SK-N-SH treated with all-trans-retinoic acid at 6 μM for 48 hours (cell line): ENCODE measurements around the gene LHB.

ENCODE experiments used
- ATAC-seq: fragments of 200-7000 bp; cut with Tn5 transposase; 3 replicates; pipeline ENCODE4 v1.9.1; 2020; ENCODE audit warnings: mild to moderate bottlenecking, moderate library complexity
- BACH2 ChIP-seq: fragments of 250-450 bp; sonication (Bioruptor Pico); IDR thresholded peaks from 2 replicates; pipeline ENCODE4 v1.9.0; 2021; ENCODE audit warnings: mild to moderate bottlenecking, borderline replicate concordance
- CSDC2 ChIP-seq: fragments of 250-450 bp; sonication (Bioruptor Pico); IDR thresholded peaks from 2 replicates; pipeline ENCODE4 v1.5.0; 2020; ENCODE audit warnings: mild to moderate bottlenecking, moderate library complexity
- ESRRG ChIP-seq: fragments of 250-450 bp; sonication (Bioruptor Pico); IDR thresholded peaks from 2 replicates; pipeline ENCODE4 v1.6.1; 2021; ENCODE audit warnings: mild to moderate bottlenecking
- GLIS3 ChIP-seq: fragments of 250-450 bp; sonication (Bioruptor Pico); IDR thresholded peaks from 2 replicates; pipeline ENCODE4 v1.5.0; 2020; ENCODE audit warnings: mild to moderate bottlenecking, moderate library complexity
- ISL1 ChIP-seq: fragments of 250-450 bp; sonication (Bioruptor Pico); IDR thresholded peaks from 2 replicates; pipeline ENCODE4 v2.1.2; 2022; ENCODE audit warnings: mild to moderate bottlenecking, moderate library complexity
- OSR1 ChIP-seq: fragments of 250-450 bp; sonication (Bioruptor Pico); IDR thresholded peaks from 2 replicates; pipeline ENCODE4 v1.8.0; 2022; ENCODE audit warnings: moderate library complexity, mild to moderate bottlenecking, inconsistent platforms
- PATZ1 ChIP-seq: fragments of 250-450 bp; sonication (Bioruptor Pico); IDR thresholded peaks from 2 replicates; pipeline ENCODE4 v1.8.0; 2020; ENCODE audit warnings: mild to moderate bottlenecking, moderate library complexity, borderline replicate concordance
- POU6F1 ChIP-seq: fragments of 250-450 bp; sonication (Bioruptor Pico); IDR thresholded peaks from 2 replicates; pipeline ENCODE4 v1.8.0; 2021; ENCODE audit warnings: low read depth, mild to moderate bottlenecking, moderate library complexity, borderline replicate concordance
- PPARA ChIP-seq: fragments of 250-450 bp; sonication (Bioruptor Pico); IDR thresholded peaks from 2 replicates; pipeline ENCODE4 v1.5.0; 2020; ENCODE audit warnings: mild to moderate bottlenecking, borderline replicate concordance
- RARB ChIP-seq: fragments of 250-450 bp; sonication (Bioruptor Pico); IDR thresholded peaks from 2 replicates; pipeline ENCODE4 v1.8.0; 2021; ENCODE audit warnings: mild to moderate bottlenecking, moderate library complexity
- SNAI2 ChIP-seq: fragments of 250-450 bp; sonication (Bioruptor Pico); IDR thresholded peaks from 2 replicates; pipeline ENCODE4 v1.5.0; 2020; ENCODE audit warnings: mild to moderate bottlenecking, moderate library complexity
- TCF4 ChIP-seq: fragments of 250-450 bp; sonication (Bioruptor Pico); IDR thresholded peaks from 2 replicates; pipeline ENCODE4 v1.8.0; 2021; ENCODE audit warnings: mild to moderate bottlenecking, moderate library complexity, borderline replicate concordance
- TOX ChIP-seq: fragments of 250-450 bp; sonication (Bioruptor Pico); IDR thresholded peaks from 2 replicates; pipeline ENCODE4 v1.8.0; 2021; ENCODE audit warnings: mild to moderate bottlenecking, moderate library complexity, borderline replicate concordance
- ZC3H10 ChIP-seq: fragments of 250-450 bp; sonication (Bioruptor Pico); IDR thresholded peaks from 2 replicates; pipeline ENCODE4 v1.5.1; 2021; ENCODE audit warnings: mild to moderate bottlenecking, moderate library complexity
- ZFP3 ChIP-seq: fragments of 250-450 bp; sonication (Bioruptor Pico); IDR thresholded peaks from 2 replicates; pipeline ENCODE4 v1.5.0; 2020; ENCODE audit warnings: mild to moderate bottlenecking, moderate library complexity
- ZNF565 ChIP-seq: fragments of 450-650 bp; formaldehyde crosslinking; conservative IDR thresholded peaks from 2 replicates; pipeline ENCODE4 v1.5.0; 2020; ENCODE audit warnings: low read depth, mild to moderate bottlenecking, moderate library complexity
- ZNF70 ChIP-seq: fragments of 450-650 bp; formaldehyde crosslinking; IDR thresholded peaks from 2 replicates; pipeline ENCODE4 v1.5.0; 2020; ENCODE audit warnings: mild to moderate bottlenecking, moderate library complexity
- ZNF8 ChIP-seq: fragments of 450-650 bp; formaldehyde crosslinking; IDR thresholded peaks from 2 replicates; pipeline ENCODE4 v1.5.0; 2020; ENCODE audit warnings: mild to moderate bottlenecking, moderate library complexity
- TF ChIP-seq, protein P1 (sequence below): fragments of 250-450 bp; sonication (Bioruptor Pico); IDR thresholded peaks from 2 replicates; pipeline ENCODE4 v1.5.0; 2020; ENCODE audit warnings: mild to moderate bottlenecking, moderate library complexity
- TF ChIP-seq, protein P2 (sequence below): fragments of 250-450 bp; sonication (Bioruptor Pico); IDR thresholded peaks from 2 replicates; pipeline ENCODE4 v1.5.1; 2021; ENCODE audit warnings: mild to moderate bottlenecking, moderate library complexity
- TF ChIP-seq, protein P3 (sequence below): fragments of 250-450 bp; sonication (Bioruptor Pico); IDR thresholded peaks from 2 replicates; pipeline ENCODE4 v1.5.1; 2020; ENCODE audit warnings: low read depth, mild to moderate bottlenecking, moderate library complexity

The LHB gene

GRCh38 chr19:49059053-49059452 lies 42.2 kb upstream of the LHB start (continued):
- TF ChIP-seq, protein P1, sequence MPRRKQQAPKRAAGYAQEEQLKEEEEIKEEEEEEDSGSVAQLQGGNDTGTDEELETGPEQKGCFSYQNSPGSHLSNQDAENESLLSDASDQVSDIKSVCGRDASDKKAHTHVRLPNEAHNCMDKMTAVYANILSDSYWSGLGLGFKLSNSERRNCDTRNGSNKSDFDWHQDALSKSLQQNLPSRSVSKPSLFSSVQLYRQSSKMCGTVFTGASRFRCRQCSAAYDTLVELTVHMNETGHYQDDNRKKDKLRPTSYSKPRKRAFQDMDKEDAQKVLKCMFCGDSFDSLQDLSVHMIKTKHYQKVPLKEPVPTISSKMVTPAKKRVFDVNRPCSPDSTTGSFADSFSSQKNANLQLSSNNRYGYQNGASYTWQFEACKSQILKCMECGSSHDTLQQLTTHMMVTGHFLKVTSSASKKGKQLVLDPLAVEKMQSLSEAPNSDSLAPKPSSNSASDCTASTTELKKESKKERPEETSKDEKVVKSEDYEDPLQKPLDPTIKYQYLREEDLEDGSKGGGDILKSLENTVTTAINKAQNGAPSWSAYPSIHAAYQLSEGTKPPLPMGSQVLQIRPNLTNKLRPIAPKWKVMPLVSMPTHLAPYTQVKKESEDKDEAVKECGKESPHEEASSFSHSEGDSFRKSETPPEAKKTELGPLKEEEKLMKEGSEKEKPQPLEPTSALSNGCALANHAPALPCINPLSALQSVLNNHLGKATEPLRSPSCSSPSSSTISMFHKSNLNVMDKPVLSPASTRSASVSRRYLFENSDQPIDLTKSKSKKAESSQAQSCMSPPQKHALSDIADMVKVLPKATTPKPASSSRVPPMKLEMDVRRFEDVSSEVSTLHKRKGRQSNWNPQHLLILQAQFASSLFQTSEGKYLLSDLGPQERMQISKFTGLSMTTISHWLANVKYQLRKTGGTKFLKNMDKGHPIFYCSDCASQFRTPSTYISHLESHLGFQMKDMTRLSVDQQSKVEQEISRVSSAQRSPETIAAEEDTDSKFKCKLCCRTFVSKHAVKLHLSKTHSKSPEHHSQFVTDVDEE (CRISPR knock-in tag): no peak
- no peak for TF ChIP-seq PATZ1 (CRISPR knock-in tag)
- no peak for TF ChIP-seq TOX (CRISPR knock-in tag)

GRCh38 chr19:49058562-49058961 lies 41.7 kb upstream of the LHB start:
- no peak; the same call in 2 of the 3 replicates for ATAC-seq
- TF ChIP-seq ZNF8 (CRISPR knock-in tag) (no peak), BACH2 (CRISPR knock-in tag) (no peak), POU6F1 (no peak), ISL1 (CRISPR knock-in tag) (no peak), RARB (CRISPR knock-in tag) (no peak), ESRRG (CRISPR knock-in tag) (no peak), SNAI2 (CRISPR knock-in tag) (no peak), GLIS3 (CRISPR knock-in tag) (no peak), PPARA (CRISPR knock-in tag) (no peak), TCF4 (CRISPR knock-in tag) (no peak)
- TF ChIP-seq, protein P2, sequence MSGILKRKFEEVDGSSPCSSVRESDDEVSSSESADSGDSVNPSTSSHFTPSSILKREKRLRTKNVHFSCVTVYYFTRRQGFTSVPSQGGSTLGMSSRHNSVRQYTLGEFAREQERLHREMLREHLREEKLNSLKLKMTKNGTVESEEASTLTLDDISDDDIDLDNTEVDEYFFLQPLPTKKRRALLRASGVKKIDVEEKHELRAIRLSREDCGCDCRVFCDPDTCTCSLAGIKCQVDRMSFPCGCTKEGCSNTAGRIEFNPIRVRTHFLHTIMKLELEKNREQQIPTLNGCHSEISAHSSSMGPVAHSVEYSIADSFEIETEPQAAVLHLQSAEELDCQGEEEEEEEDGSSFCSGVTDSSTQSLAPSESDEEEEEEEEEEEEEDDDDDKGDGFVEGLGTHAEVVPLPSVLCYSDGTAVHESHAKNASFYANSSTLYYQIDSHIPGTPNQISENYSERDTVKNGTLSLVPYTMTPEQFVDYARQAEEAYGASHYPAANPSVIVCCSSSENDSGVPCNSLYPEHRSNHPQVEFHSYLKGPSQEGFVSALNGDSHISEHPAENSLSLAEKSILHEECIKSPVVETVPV (CRISPR knock-in tag): no peak
- TF ChIP-seq, all 23 proteins: peak for 0

DNA sequence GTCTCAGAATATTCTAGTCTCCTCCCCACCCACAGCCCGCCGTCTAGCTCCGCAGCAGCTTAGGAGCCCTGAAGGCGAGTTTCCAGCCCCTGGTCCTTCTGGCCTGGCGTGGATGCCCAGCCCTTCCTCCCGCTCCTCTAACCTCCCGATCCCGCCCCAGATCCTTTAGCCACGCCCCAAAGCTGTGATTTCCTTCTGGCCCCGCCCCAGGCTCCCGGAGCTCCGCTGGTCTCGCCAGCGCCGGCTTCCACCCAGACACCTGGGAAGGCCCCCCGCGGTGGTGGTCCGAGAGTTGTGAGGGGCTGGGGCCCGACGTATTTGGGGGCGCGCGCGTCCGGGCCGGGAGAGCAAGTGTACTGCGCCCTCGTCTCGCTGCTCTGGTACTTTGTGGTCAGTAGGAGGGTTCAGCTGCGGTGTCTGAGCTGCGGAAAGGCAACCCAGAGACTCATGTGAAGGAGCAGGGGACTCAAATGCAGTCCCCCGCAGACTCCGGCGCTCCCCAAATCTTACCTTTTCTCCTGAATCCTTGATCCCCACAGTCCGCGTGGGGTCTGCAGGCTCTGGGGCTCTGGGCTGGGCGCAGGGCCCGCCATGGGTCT lies 40.8 kb upstream of the LHB start, which contains the start of gene CGB7:
CGB7 (minus strand) TSS at position 114 of the 599 bp plus-strand sequence. CDS start 2,374 bp downstream, outside the sequence.
- ATAC-seq: peak; percentile 74
- TF ChIP-seq PPARA (CRISPR knock-in tag) (no peak), RARB (CRISPR knock-in tag) (no peak), SNAI2 (CRISPR knock-in tag) (no peak), ZNF565 (CRISPR knock-in tag) (no peak), TOX (CRISPR knock-in tag) (no peak), TCF4 (CRISPR knock-in tag) (no peak), BACH2 (CRISPR knock-in tag) (no peak), ZC3H10 (no peak), ESRRG (CRISPR knock-in tag) (no peak), OSR1 (CRISPR knock-in tag) (no peak), ZNF70 (no peak), GLIS3 (CRISPR knock-in tag) (no peak), CSDC2 (no peak), ZFP3 (CRISPR knock-in tag) (no peak), ISL1 (CRISPR knock-in tag) (no peak), PATZ1 (CRISPR knock-in tag) (no peak)
- TF ChIP-seq, protein P1 (CRISPR knock-in tag): no peak
- TF ChIP-seq, protein P3, sequence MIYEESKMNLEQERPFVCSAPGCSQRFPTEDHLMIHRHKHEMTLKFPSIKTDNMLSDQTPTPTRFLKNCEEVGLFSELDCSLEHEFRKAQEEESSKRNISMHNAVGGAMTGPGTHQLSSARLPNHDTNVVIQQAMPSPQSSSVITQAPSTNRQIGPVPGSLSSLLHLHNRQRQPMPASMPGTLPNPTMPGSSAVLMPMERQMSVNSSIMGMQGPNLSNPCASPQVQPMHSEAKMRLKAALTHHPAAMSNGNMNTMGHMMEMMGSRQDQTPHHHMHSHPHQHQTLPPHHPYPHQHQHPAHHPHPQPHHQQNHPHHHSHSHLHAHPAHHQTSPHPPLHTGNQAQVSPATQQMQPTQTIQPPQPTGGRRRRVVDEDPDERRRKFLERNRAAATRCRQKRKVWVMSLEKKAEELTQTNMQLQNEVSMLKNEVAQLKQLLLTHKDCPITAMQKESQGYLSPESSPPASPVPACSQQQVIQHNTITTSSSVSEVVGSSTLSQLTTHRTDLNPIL (CRISPR knock-in tag): no peak
- TF ChIP-seq, protein P2 (CRISPR knock-in tag): no peak
